Ovary (tissue), 9 donors: ENCODE results near the gene NRSN2. TPM values are rescaled to one million over a fixed set of nuclear protein-coding genes. Genes with fewer than 3 reads are reported as not detected.

ENCODE experiments used
- DNase-seq, 5 donors: peaks; one replicate each; pipeline ENCODE4 v3.0.0-alpha.2; 2019 to 2020
- H3K27ac ChIP-seq, 2 donors: fragments of 200-600 bp; one replicate each; pipeline versions ENCODE4 v1.5.1 to v1.8.0; 2019 to 2022
- H3K27me3 ChIP-seq: fragments of 200-600 bp; one replicate; pipeline ENCODE4 v1.8.0; 2022
- H3K36me3 ChIP-seq: fragments of 200-600 bp; sonication (generic); one replicate; pipeline ENCODE4 v1.5.1; 2019
- H3K4me1 ChIP-seq: one replicate; pipeline ENCODE4 v1.8.1; 2013; ENCODE audit warnings: mild to moderate bottlenecking, moderate library complexity; ENCODE audit not compliant: insufficient read depth
- H3K4me3 ChIP-seq: fragments of 200-600 bp; sonication (generic); one replicate; pipeline ENCODE4 v1.5.1; 2017
- H3K9me3 ChIP-seq, 2 donors: fragments of 200-600 bp in 1 of 2; sonication (generic) in 1 of 2; one replicate each; pipeline versions ENCODE4 v1.5.1 to v1.8.1; 2013 to 2019; ENCODE audit warnings: mild to moderate bottlenecking in 1 of 2, moderate library complexity in 1 of 2
- CTCF ChIP-seq, 3 donors: fragments of 450-650 bp in 2 of 3; fragments of 200-600 bp in 1 of 3; IDR thresholded peaks; one replicate each; pipeline versions ENCODE4 v1.5.1 to v1.8.0; 2016 to 2022; ENCODE audit warnings: antibody characterized with exemption in 3 of 3, mild to moderate bottlenecking in 1 of 3
- EP300 ChIP-seq: sonication (generic); formaldehyde crosslinking; IDR thresholded peaks from one replicate; pipeline ENCODE4 v1.6.1; 2017; ENCODE audit warnings: antibody characterized with exemption
- POLR2A ChIP-seq: fragments of 450-650 bp; IDR thresholded peaks from one replicate; pipeline ENCODE4 v1.6.1; 2017; ENCODE audit warnings: antibody characterized with exemption, mild to moderate bottlenecking, moderate library complexity
- WGBS, 3 donors: extraction: QIAGEN DNeasy Blood & Tissue Kit in 1 of 3; methylation state at CpG; one replicate each; pipeline versions ENCODE4 v1.1.5 to v1.1.7; 2013 to 2017; 5-methylcytosine and 5-hydroxymethylcytosine counted together
- intact Hi-C, 4 donors: fragments of 100-400 bp; cut with DNase I; formaldehyde crosslinking; loops; one replicate each; pipeline versions ENCODE4 v1.11.0 to v1.15.1; 2022 to 2023
- polyA plus RNA-seq, 2 donors: library from polyadenylated mRNA; stranded (reverse); fragments of 200-250 nt in 1 of 2; fragments of 350-450 nt in 1 of 2; fragmentation: Illumina TruSeq in 1 of 2; extraction: RNeasy Lipid Tissue Mini Kit (QIAGEN cat#74804) in 1 of 2; gene quantifications; one replicate each; pipeline ENCODE4 v1.2.3, GENCODE V29; 2013 to 2014
- total RNA-seq, 7 donors: library from RNA; depleted of rRNA in 2 of 7; stranded (reverse); fragments of >200 nt in 2 of 7; fragmentation: NEBNext Ultra II Directional in 3 of 7; extraction: Animal tissue kit (Norgen Biotek cat#: 25700) in 3 of 7; gene quantifications; one replicate each; pipeline versions ENCODE4 v1.1.0 to v1.2.4, GENCODE V29; 2016 to 2023
- donor health status: DM: no; HTN: no; CAD: no; lungs with moderate emphysema.
- donor health status: DM: no; HTN: no; CAD: no.
- donor health status: Bipolar disorder and iron deficiency.
- donor health status: DM: yes; HTN: yes; CAD: no.
- donor health status: DM: no; HTN: no; CAD: no.
- donor health status: DM: yes; HTN: yes; CAD: no.

The NRSN2 gene
- total and polyA plus RNA-seq, 9 donors: 20.5 to 77.9 (median 43.2) TPM

- no peak for DNase-seq
- Histone ChIP-seq H3K27me3 (no peaks in the 10 kb centered on the region), H3K36me3 (no peaks in the 10 kb centered on the region), H3K9me3 (no peaks in the 10 kb centered on the region), H3K27ac (peak overlapping the region; percentile 91 to 97), H3K4me1 (peaks cover 5% of the 10 kb centered on the region), H3K4me3 (peak overlapping the region; percentile 69)
- TF ChIP-seq POLR2A: no peak
- TF ChIP-seq EP300: no peak
- TF ChIP-seq CTCF (IDR thresholded peaks at IDR 0.05): no peak
- 1% methylated on average over 32 to 38 of the region's 38 CpGs for WGBS, 3 donors
- intact Hi-C loops: loop anchor here in 1 of 4 donors (10.0 kb wide), 1 partner anchor 1058 kb away; no protein-coding TSS in a partner anchor
These were observed 20.2 kb upstream of the NRSN2 start for GRCh38 chr20:326645-327185.

- H3K27ac ChIP-seq: peak overlapping the region; percentile 91 to 97
- H3K36me3 ChIP-seq: no peaks in the 10 kb centered on the region
- 2 to 3% (median 2%) methylated on average over 44 to 47 of the region's 47 CpGs for WGBS, 3 donors
- DNase-seq: peak; percentile 90 to 95 (median 95)
- TF ChIP-seq POLR2A: peak; percentile 39
- TF ChIP-seq CTCF (IDR thresholded peaks at IDR 0.05): no peak
- no peak for TF ChIP-seq EP300
- no peaks in the 10 kb centered on the region for H3K27me3 ChIP-seq
- no peaks in the 10 kb centered on the region for H3K9me3 ChIP-seq
- H3K4me1 ChIP-seq: peaks cover 5% of the 10 kb centered on the region
- peak overlapping the region; percentile 69 for H3K4me3 ChIP-seq
- intact Hi-C loops: loop anchor here in 1 of 4 donors (10.0 kb wide), 1 partner anchor 1057 kb away; no protein-coding TSS in a partner anchor
These were observed 19.5 kb upstream of the NRSN2 start for GRCh38 chr20:327186-328026.

- Histone ChIP-seq H3K4me1 (peaks cover 5% of the 10 kb centered on the region), H3K27ac (peak overlapping the region; percentile 91 to 97)
- peak in 3 of 5 donors; percentile 43 to 49 (median 46) for DNase-seq
These were observed 18.6 kb upstream of the NRSN2 start for GRCh38 chr20:328027-328974.

More at GRCh38 chr20:328027-328974, 18.6 kb upstream of the NRSN2 start:
- intact Hi-C loops: loop anchor here in 1 of 4 donors (10.0 kb wide), 1 partner anchor 1056 kb away; no protein-coding TSS in a partner anchor
- Histone ChIP-seq H3K9me3 (no peaks in the 10 kb centered on the region), H3K27me3 (no peaks in the 10 kb centered on the region), H3K4me3 (peak overlapping the region; percentile 69), H3K36me3 (no peaks in the 10 kb centered on the region)
- TF ChIP-seq CTCF (IDR thresholded peaks at IDR 0.05) (no peak), EP300 (no peak), POLR2A (no peak)
- 18 to 27% (median 19%) methylated on average over 30 to 31 of the region's 31 CpGs for WGBS, 3 donors
